HFFc6 (cell line): ENCODE data around the gene AGXT. TPM values are rescaled to one million over a fixed set of nuclear protein-coding genes. Genes with fewer than 3 reads are reported as not detected.

Experiments
- DNase-seq: peaks from one replicate; pipeline ENCODE4 v3.0.0-alpha.2; 2018
- H3K27ac Mint-ChIP-seq: 2 replicates; pipeline ENCODE4 v1.8.0; 2020; ENCODE audit warnings: mild to moderate bottlenecking, mixed read lengths
- H3K27me3 Mint-ChIP-seq: 2 replicates; pipeline ENCODE4 v1.8.0; 2021; ENCODE audit warnings: mild to moderate bottlenecking, moderate library complexity, mixed read lengths; ENCODE audit not compliant: insufficient read depth
- H3K36me3 Mint-ChIP-seq: 2 replicates; pipeline ENCODE4 v1.8.0; 2021; ENCODE audit warnings: low read depth, mixed read lengths
- H3K4me1 Mint-ChIP-seq: 2 replicates; pipeline ENCODE4 v1.8.0; 2020; ENCODE audit warnings: low read depth, mixed read lengths
- H3K4me3 Mint-ChIP-seq: 2 replicates; pipeline ENCODE4 v1.8.0; 2020; ENCODE audit warnings: mild to moderate bottlenecking, moderate library complexity, mixed read lengths
- H3K9me3 Mint-ChIP-seq: 2 replicates; pipeline ENCODE4 v1.8.0; 2020; ENCODE audit warnings: mild to moderate bottlenecking, mixed read lengths
- total RNA-seq, 6 experiments: library from RNA; stranded (reverse); fragmentation: NEBNext Ultra II Directional; extraction: Animal tissue kit (Norgen Biotek cat#: 25700); gene quantifications; 2 replicates in 1 of 6; 3 replicates in 5 of 6; pipeline ENCODE4 v1.2.3, GENCODE V29; 2021
- TF ChIP-seq, protein P1 (sequence below): fragments of 200-600 bp; sonication (generic); IDR thresholded peaks from 2 replicates; pipeline ENCODE4 v1.5.0; 2021; ENCODE audit warnings: antibody characterized with exemption, mild to moderate bottlenecking

The AGXT gene
- total RNA-seq, 6 experiments from 2014 or later = not detected

DNA sequence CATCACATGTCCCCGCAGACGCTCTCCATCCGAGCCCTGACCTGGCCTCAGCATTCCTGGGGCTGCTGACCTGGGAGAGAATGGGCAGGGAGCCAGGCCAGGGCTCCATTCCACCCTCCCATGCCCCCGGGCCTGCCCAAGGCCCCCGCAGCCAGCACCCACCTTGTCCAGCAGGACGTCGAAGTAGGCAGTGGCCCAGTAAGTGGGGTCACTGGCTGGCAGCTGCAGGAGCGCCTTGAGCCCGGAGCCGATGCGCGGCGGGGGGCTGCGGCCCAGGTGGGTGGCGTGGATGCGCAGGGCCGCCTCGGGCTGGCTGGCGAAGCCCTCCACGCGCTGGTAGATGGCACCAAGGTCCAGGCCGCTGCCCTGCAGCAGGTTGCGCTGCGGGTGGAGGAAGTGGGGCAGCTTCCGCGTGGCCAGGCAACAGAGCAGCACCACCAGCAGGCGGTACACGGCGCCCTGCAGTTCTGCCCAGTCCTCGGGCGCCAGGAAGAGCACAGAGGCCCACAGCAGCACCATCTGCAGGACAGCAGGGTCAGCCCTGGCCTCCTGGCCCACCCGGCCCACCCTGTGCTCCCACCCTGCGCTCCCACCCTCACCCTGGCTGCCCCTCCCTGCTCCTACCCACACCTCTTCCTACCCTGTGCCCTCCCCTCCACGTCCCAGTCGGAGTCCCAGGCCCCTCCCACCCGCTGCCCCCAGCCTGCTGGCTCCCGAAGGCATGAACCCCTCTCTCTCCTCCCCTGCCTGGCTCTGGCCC is 19.7 kb downstream of the AGXT start:
- no peak for DNase-seq
- TF ChIP-seq, protein P1, sequence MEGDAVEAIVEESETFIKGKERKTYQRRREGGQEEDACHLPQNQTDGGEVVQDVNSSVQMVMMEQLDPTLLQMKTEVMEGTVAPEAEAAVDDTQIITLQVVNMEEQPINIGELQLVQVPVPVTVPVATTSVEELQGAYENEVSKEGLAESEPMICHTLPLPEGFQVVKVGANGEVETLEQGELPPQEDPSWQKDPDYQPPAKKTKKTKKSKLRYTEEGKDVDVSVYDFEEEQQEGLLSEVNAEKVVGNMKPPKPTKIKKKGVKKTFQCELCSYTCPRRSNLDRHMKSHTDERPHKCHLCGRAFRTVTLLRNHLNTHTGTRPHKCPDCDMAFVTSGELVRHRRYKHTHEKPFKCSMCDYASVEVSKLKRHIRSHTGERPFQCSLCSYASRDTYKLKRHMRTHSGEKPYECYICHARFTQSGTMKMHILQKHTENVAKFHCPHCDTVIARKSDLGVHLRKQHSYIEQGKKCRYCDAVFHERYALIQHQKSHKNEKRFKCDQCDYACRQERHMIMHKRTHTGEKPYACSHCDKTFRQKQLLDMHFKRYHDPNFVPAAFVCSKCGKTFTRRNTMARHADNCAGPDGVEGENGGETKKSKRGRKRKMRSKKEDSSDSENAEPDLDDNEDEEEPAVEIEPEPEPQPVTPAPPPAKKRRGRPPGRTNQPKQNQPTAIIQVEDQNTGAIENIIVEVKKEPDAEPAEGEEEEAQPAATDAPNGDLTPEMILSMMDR = no peak; the same call in 1 of the 2 replicates
- Mint-ChIP-seq H3K9me3 (no peaks in the 10 kb centered on the region), H3K27me3 (peaks cover 10% of the 10 kb centered on the region), H3K4me1 (no peaks in the 10 kb centered on the region), H3K27ac (no peak overlapping the region), H3K36me3 (no peaks in the 10 kb centered on the region), H3K4me3 (no peak overlapping the region)

DNA sequence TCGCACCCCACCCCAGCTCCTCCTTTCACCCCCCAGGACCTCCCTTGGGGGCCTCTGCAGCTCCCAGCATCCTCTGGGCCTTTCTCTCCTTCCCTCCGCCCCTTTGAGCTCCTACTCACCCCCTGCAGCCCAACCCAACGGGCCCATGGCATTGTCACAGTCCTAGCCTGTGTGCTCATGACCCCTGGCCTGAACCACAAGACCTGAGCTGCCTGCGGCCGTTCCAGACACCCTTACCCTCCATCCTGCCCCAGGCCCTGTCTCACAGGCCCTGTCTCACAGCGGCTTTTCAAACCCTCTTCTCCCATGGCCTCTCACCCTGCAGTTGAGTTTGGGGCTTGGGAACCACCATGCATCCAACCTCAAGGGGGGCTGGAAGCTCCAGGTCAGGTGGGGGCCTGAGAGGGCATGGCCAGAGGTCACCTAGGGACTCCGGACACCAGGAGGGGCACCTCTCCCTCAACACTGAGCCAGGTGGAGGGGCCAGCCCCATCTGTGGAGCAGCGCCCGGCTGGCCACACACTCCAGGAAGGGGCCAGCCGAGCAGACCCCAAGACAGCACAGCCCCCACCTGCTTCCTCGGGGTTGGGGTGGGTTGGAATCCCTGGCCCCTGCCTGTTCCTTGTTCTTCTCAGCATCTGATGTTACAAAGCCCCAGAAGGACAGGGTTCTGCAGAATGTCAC is 20.4 kb downstream of the AGXT start:
- TF ChIP-seq, protein P1 = no peak
- peaks cover 10% of the 10 kb centered on the region for H3K27me3 Mint-ChIP-seq
- H3K27ac Mint-ChIP-seq = no peak overlapping the region
- H3K9me3 Mint-ChIP-seq = no peaks in the 10 kb centered on the region
- H3K4me1 Mint-ChIP-seq = no peaks in the 10 kb centered on the region
- no peak for DNase-seq
- H3K4me3 Mint-ChIP-seq = no peak overlapping the region
- no peaks in the 10 kb centered on the region for H3K36me3 Mint-ChIP-seq

DNA sequence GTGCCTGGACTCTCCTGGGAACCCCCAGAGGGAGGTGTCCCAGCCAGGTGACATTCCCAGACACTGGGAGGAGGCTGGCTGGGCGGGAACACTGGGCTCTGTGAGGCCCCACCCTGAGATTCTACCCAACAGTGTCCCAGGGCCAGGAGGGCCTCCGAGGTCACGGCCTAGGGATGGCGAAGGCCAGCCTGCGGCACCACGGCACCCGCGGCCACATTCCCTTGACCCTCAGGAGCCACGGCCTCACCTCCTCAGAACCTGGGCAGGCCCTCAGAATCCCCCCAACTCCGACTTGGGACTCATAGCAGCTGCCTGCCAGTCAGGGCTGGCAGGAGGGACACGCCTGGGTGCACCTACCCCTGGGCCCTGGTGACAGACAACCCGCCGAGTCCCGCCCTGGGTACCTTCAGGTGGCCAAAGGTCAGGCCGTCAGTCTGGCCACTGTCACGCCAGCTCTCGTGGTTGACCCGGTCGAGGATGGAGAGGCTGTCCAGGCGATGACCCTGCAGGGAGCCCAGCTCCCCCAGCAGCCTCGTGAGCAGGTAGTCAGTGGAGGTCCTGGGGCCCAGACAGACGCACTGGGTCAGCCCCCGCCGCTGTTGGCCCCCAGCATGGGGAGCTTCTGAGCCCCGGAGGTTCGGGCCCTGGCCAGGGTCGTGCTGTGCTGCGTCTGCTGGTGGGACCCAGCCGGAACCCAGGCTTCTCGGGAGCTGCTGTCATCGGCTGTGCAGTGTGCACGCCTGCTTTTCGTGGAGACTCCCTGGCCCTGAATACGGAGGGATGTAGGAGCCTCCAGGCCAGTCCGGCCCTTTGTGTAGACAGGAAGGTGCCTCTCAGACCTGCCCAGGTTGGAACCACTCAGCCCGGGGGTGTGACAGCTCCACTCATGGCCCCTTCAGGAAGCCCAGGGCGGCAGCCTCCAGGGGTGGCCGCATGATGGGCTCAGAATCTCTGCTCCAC is 21.3 kb downstream of the AGXT start:
- Mint-ChIP-seq H3K9me3 (no peaks in the 10 kb centered on the region), H3K4me3 (no peak overlapping the region), H3K4me1 (no peaks in the 10 kb centered on the region), H3K36me3 (no peaks in the 10 kb centered on the region), H3K27ac (no peak overlapping the region), H3K27me3 (peaks cover 10% of the 10 kb centered on the region)
- no peak for DNase-seq
- TF ChIP-seq, protein P1 = no peak

DNA sequence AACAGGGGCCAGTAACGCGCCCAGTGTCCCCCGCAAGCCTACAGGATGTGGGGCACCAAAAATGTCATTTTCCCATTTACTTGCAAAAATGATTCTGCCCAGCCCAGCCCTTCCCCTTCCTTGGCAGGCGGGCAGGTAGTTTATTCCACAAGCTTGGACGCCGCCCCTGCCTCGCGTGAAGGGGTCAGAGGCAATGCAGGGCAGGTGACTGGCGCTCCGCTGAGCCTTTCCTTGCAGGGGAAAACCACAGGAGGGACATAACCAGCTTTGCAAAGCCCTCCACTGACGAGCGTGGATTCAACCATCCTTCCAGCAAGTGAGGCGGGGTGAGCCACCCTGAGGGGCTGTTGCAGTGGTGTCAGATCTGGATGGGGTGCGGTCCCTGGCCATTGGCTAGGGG is 22.1 kb downstream of the AGXT start:
- peaks cover 12% of the 10 kb centered on the region for H3K27me3 Mint-ChIP-seq
- no peaks in the 10 kb centered on the region for H3K36me3 Mint-ChIP-seq
- H3K27ac Mint-ChIP-seq = no peak overlapping the region
- no peaks in the 10 kb centered on the region for H3K9me3 Mint-ChIP-seq
- DNase-seq = no peak
- no peaks in the 10 kb centered on the region for H3K4me1 Mint-ChIP-seq
- H3K4me3 Mint-ChIP-seq = no peak overlapping the region
- TF ChIP-seq, protein P1 = no peak

DNA sequence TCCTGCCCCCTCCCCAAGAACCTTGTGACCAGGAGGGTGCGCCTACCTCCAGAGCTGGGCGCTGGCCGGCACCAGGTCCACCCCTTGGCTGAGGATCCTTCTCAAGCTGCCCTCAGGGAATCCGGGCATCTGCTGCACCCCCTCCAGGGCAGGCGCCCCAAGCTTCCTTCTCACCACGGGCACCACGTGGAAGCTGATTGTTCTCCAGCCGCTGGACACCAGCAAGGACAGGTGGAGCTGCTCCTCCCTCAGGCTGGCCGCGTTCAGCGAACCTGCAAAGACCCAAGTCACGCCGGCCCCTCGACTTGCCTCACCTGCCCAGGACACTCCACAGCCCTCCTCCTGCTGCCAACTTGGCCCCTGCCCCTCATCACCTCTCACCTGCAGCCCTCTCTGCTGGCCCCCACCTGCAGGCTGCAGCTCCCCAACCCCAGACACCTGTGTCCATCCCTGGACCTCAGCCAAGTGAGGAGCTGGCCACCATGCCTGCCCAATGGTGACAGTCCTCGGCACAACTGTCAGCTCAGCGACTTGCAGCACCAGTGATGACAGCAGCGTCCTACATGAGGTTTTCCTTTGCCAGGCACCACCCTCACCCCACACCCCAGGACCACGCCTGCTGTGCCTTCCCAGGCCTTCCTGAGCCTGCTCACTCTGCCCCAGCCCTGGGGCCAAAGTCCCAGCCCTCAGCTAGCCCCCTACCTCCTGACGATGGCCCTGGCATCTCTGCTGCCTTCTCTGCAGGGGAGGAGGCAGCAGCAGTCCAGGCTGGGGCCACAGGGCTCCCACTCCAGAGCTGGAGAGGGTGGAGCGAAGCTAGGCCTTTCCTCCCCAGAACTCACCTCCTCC is 23.1 kb downstream of the AGXT start:
- peaks cover 11% of the 10 kb centered on the region for H3K27me3 Mint-ChIP-seq
- no peaks in the 10 kb centered on the region for H3K4me1 Mint-ChIP-seq
- no peak overlapping the region for H3K4me3 Mint-ChIP-seq
- H3K27ac Mint-ChIP-seq = no peak overlapping the region
- H3K9me3 Mint-ChIP-seq = no peaks in the 10 kb centered on the region
- H3K36me3 Mint-ChIP-seq = no peaks in the 10 kb centered on the region
- no peak for DNase-seq
- TF ChIP-seq, protein P1 = no peak
